AG09319 (cell line): Measurements from ENCODE around the gene UTP11.
A peak's percentile ranks its signal among the peaks of the same experiment; 100 is the strongest.

Source experiments
- DNase-seq: peaks from one replicate; pipeline ENCODE4 v3.0.0-alpha.2; 2010; ENCODE audit warnings: low read depth; ENCODE audit errors: extremely low read depth
- TF ChIP-seq, protein P1 (sequence below): IDR thresholded peaks from 2 replicates; pipeline ENCODE4 v1.5.1; 2011; ENCODE audit warnings: low read depth, mild to moderate bottlenecking, inconsistent platforms, low read length, moderate library complexity

The UTP11 gene

GRCh38 chr1:37998913-37999429, 13.6 kb upstream of the UTP11 start:
- no peak for DNase-seq
- TF ChIP-seq, protein P1, sequence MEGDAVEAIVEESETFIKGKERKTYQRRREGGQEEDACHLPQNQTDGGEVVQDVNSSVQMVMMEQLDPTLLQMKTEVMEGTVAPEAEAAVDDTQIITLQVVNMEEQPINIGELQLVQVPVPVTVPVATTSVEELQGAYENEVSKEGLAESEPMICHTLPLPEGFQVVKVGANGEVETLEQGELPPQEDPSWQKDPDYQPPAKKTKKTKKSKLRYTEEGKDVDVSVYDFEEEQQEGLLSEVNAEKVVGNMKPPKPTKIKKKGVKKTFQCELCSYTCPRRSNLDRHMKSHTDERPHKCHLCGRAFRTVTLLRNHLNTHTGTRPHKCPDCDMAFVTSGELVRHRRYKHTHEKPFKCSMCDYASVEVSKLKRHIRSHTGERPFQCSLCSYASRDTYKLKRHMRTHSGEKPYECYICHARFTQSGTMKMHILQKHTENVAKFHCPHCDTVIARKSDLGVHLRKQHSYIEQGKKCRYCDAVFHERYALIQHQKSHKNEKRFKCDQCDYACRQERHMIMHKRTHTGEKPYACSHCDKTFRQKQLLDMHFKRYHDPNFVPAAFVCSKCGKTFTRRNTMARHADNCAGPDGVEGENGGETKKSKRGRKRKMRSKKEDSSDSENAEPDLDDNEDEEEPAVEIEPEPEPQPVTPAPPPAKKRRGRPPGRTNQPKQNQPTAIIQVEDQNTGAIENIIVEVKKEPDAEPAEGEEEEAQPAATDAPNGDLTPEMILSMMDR: no peak

- no peak for DNase-seq
Measured at GRCh38 chr1:37999430-38000232, 12.9 kb upstream of the UTP11 start.

DNA sequence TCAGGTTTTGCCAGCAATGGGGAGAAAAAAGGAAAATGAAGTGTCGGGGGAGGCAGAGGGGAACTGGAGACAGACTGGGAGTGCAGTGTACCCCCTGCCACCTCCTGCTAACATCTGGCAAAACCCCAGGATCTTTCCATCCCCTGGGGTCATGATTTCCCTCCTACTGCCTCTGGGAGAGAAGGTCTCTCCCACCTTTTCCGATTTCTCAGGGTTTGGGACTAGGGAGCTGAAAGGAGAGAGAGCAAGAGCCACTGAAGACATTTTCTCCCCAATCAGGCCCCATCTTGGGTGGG, 12.4 kb upstream of the UTP11 start:
- TF ChIP-seq, protein P1: no peak
- no peak for DNase-seq

More at GRCh38 chr1:37999430-38000232, 12.9 kb upstream of the UTP11 start:
- TF ChIP-seq, protein P1: no peak

GRCh38 chr1:38000529-38001455, 11.7 kb upstream of the UTP11 start:
- peak; percentile 34 for DNase-seq
- TF ChIP-seq, protein P1: no peak

DNA sequence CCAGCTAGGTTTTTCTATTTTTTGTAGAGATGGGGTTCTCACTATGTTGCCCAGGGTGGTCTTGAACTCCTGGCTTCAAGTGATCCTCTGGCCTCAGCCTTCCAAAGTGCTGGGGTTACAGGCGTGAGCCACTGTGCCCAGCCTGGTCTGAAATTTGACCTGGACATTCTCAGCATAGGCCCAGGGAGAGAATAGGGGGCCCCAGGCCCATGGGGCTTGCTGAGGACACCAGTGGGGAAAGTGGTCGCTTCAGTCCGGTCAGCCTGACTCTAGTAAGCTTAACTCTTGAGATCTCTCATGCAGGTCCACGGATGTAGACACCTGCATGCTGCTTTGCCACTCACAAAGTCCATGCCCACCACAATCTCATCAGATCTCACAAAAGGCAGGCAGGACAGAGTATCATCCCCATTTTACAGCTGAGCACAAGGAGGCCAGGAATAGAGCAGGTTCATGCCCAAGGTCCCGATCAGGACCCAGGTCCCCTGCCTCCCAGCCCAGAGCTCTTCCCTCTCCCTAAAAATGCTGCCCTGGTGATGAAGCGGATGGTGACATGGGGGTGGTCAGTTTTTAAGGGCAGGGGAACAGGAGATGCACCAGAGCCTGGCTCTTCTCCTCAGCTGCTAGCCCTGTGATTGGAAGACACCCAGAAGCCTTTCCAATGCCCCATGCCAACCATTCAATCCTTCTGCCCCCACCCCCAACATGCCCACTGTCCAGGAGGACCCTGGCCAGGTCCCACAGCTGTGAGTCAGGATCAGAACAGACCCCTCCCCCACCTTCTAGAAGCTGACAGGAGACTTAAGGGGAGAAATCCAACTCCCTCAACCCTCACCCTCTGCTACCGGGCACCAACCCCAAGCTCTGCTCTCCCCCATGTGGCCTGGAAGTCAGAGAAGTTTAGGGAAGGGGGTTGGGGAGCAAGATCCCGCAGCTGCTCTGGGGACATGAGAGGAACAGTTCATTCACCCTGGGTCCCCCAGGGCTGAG, 9.0 kb upstream of the UTP11 start:
- no peak for DNase-seq

More for the DNA sequence above, 9.0 kb upstream of the UTP11 start:
- TF ChIP-seq, protein P1: no peak
